K562 (cell line): ENCODE results near the gene SS18L1. TPM values are rescaled to one million over a fixed set of nuclear protein-coding genes. Genes with fewer than 3 reads are reported as not detected.

Experiments
- ATF1 ChIP-seq, 2 experiments: fragments of 450-650 bp in 1 of 2; IDR thresholded peaks; 2 replicates each; pipeline ENCODE4 v1.6.1; 2016; ENCODE audit warnings: missing compliant biosample characterization in 1 of 2, missing genetic modification characterization in 1 of 2
- HLTF ChIP-seq: fragments of 450-650 bp; IDR thresholded peaks from 2 replicates; pipeline ENCODE4 v1.6.1; 2016
- NEUROD1 ChIP-seq: fragments of 150-350 bp; IDR thresholded peaks from 2 replicates; pipeline ENCODE4 v1.6.1; 2014; ENCODE audit warnings: borderline replicate concordance, low read length, low read depth; ENCODE audit not compliant: partially characterized antibody
- SFPQ ChIP-seq: fragments of 200-400 bp; formaldehyde crosslinking; IDR thresholded peaks from 2 replicates; pipeline ENCODE4 v1.6.1; 2017; ENCODE audit warnings: mild to moderate bottlenecking, low read depth, low read length, moderate library complexity
- ZNF79 ChIP-seq: fragments of 250-450 bp; sonication (Bioruptor Pico); IDR thresholded peaks from 2 replicates; pipeline ENCODE4 v1.4.0; 2020; ENCODE audit warnings: low read depth, mild to moderate bottlenecking, moderate library complexity
- polyA plus RNA-seq, 8 experiments: library from polyadenylated mRNA; depleted of rRNA in 4 of 8; stranded (reverse) in 5 of 8; unstranded in 3 of 8; fragments of >200 nt; fragmentation: Nextera tagmentation in 2 of 8; fragmentation: Illumina TruSeq in 1 of 8; extraction: Ambion mirVana in 2 of 8; extraction: Trizol in 1 of 8; gene quantifications; 2 replicates each; pipeline versions ENCODE4 v1.2.1 to v1.2.3, GENCODE V29; 2011 to 2014; ENCODE audit warnings: inconsistent platforms in 1 of 8, missing spikeins in 1 of 8
- total RNA-seq, 7 experiments: library from RNA; depleted of rRNA in 6 of 7; stranded (reverse); fragments of >200 nt in 6 of 7; fragmentation: Illumina TruSeq in 2 of 7; extraction: Trizol in 2 of 7; gene quantifications; 2 replicates each; pipeline versions ENCODE4 v1.2.1 to v1.2.3, GENCODE V29; 2011 to 2021; ENCODE audit warnings: low replicate concordance in 1 of 7
- TF ChIP-seq, protein P1 (sequence below): fragments of 450-650 bp; IDR thresholded peaks from 2 replicates; pipeline ENCODE4 v1.7.1; 2018; ENCODE audit warnings: mild to moderate bottlenecking, low read depth; ENCODE audit not compliant: partially characterized antibody

SS18L1 gene
- total and polyA plus RNA-seq, 9 of the 15 experiments (the other 6 are each of a cell fraction or from before 2014, with no cell fraction given) = 2.7 to 28.3 (median 15.1) TPM

DNA sequence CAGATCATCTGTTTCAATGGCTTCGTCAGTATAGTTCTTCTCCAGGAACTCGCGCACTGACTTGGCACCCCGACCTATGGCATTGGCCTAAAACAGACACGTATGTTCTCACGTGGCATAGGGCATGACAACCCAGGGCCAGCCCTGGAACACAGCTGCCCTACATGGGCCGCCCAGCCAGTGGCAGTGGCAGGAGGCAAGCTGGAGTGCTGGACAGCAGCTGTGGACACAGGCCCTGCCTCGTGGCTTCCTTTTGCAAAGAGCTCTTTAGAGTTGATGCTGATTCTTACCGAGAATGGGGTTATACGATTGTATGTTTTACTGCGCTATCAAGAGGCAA is 5.4 kb upstream of the SS18L1 start (continued):
- TF ChIP-seq SFPQ (no peak), ATF1 (CRISPR knock-in tag; IDR thresholded peaks at IDR 0.05) (no peak), ATF1 (tag; IDR thresholded peaks at IDR 0.05) (no peak), ZNF79 (no peak), HLTF (no peak), NEUROD1 (no peak)
- TF ChIP-seq, protein P1, sequence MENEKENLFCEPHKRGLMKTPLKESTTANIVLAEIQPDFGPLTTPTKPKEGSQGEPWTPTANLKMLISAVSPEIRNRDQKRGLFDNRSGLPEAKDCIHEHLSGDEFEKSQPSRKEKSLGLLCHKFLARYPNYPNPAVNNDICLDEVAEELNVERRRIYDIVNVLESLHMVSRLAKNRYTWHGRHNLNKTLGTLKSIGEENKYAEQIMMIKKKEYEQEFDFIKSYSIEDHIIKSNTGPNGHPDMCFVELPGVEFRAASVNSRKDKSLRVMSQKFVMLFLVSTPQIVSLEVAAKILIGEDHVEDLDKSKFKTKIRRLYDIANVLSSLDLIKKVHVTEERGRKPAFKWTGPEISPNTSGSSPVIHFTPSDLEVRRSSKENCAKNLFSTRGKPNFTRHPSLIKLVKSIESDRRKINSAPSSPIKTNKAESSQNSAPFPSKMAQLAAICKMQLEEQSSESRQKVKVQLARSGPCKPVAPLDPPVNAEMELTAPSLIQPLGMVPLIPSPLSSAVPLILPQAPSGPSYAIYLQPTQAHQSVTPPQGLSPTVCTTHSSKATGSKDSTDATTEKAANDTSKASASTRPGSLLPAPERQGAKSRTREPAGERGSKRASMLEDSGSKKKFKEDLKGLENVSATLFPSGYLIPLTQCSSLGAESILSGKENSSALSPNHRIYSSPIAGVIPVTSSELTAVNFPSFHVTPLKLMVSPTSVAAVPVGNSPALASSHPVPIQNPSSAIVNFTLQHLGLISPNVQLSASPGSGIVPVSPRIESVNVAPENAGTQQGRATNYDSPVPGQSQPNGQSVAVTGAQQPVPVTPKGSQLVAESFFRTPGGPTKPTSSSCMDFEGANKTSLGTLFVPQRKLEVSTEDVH = no peak
- TF ChIP-seq, all 486 proteins: peak for 4
